Renal pelvis (tissue), 3 donors: Measurements from ENCODE around the gene FURIN. TPM values are rescaled to one million over a fixed set of nuclear protein-coding genes. Genes with fewer than 3 reads are reported as not detected.

Source experiments
- polyA plus RNA-seq, 3 donors: library from polyadenylated mRNA; unstranded; fragments of 120-200 nt; gene quantifications; one replicate each; pipeline ENCODE4 v1.2.1, GENCODE V29; 2013; ENCODE audit not compliant: insufficient read length in 3 of 3

The FURIN gene
- polyA plus RNA-seq, 3 donors, result 43.6 to 54.6 (median 50.6) TPM

Other genes with a start within 250 kb of the FURIN start
- 10 to 100 TPM; 11.2 to 13.6 (median 13.5) TPM for gene BLM, start 151.2 kb upstream of the FURIN start, polyA plus RNA-seq
- 10 to 100 TPM; 17.2 to 18.6 (median 17.3) TPM for gene FES, start 15.9 kb downstream of the FURIN start, polyA plus RNA-seq
- 10 to 100 TPM; 46.5 to 66.1 (median 60.6) TPM for gene MAN2A2, start 34.7 kb downstream of the FURIN start, polyA plus RNA-seq
- gene HDDC3, start 64.0 kb downstream of the FURIN start, polyA plus RNA-seq, result 10 to 100 TPM; 19.2 to 20.1 (median 19.9) TPM
- gene UNC45A, start 66.7 kb downstream of the FURIN start, polyA plus RNA-seq, result 10 to 100 TPM; 71.9 to 76.7 (median 73.3) TPM
- gene RCCD1, start 86.3 kb downstream of the FURIN start, polyA plus RNA-seq, result 10 to 100 TPM; 16.6 to 19.7 (median 19.4) TPM
- gene PRC1, start 125.9 kb downstream of the FURIN start, polyA plus RNA-seq, result 10 to 100 TPM; 66.9 to 84.0 (median 77.9) TPM
- gene VPS33B, start 154.0 kb downstream of the FURIN start, polyA plus RNA-seq, result 10 to 100 TPM; 17.1 to 22.9 (median 19.3) TPM
- gene SV2B, start 231.7 kb downstream of the FURIN start, polyA plus RNA-seq, result under 1 TPM; 0.12 to 0.97 (median 0.97) TPM